ENCODE measurements around the gene HCLS1.

HCLS1 gene

GRCh38 chr3:121626495-121626894, 34.2 kb downstream of the HCLS1 start:
- no peak for TF ChIP-seq CTCF (IDR thresholded peaks at IDR 0.05; ENCODE audit: insufficient read depth, low read depth, low read length, missing control alignments)

GRCh38 chr3:121624147-121624899, 36.4 kb downstream of the HCLS1 start:
- no peak for DNase-seq (ENCODE audit: low read depth)
- TF ChIP-seq CTCF (IDR thresholded peaks at IDR 0.05; ENCODE audit: insufficient read depth, low read depth, low read length, missing control alignments): no peak
- H3K4me3 ChIP-seq (ENCODE audit: low read depth, low read length): no peak overlapping the region

More at GRCh38 chr3:121626495-121626894, 34.2 kb downstream of the HCLS1 start:
- no peak overlapping the region for H3K4me3 ChIP-seq (ENCODE audit: low read depth, low read length)
- no peak for DNase-seq (ENCODE audit: low read depth)

GRCh38 chr3:121621491-121621890, 39.2 kb downstream of the HCLS1 start:
- H3K4me3 ChIP-seq (ENCODE audit: low read depth, low read length): no peak overlapping the region
- no peak for TF ChIP-seq CTCF (IDR thresholded peaks at IDR 0.05; ENCODE audit: insufficient read depth, low read depth, low read length, missing control alignments)
- no peak for DNase-seq (ENCODE audit: low read depth)

- DNase-seq (ENCODE audit: low read depth): no peak
- TF ChIP-seq CTCF (IDR thresholded peaks at IDR 0.05; ENCODE audit: insufficient read depth, low read depth, low read length, missing control alignments): no peak
- H3K4me3 ChIP-seq (ENCODE audit: low read depth, low read length): no peak overlapping the region
Measured at GRCh38 chr3:121619691-121620090, 41.0 kb downstream of the HCLS1 start.

GRCh38 chr3:121606106-121606505, 54.6 kb downstream of the HCLS1 start:
- no peak for TF ChIP-seq CTCF (IDR thresholded peaks at IDR 0.05; ENCODE audit: insufficient read depth, low read depth, low read length, missing control alignments)
- no peak overlapping the region for H3K4me3 ChIP-seq (ENCODE audit: low read depth, low read length)
- DNase-seq (ENCODE audit: low read depth): no peak

- no peak for DNase-seq (ENCODE audit: low read depth)
- no peak for TF ChIP-seq CTCF (IDR thresholded peaks at IDR 0.05; ENCODE audit: insufficient read depth, low read depth, low read length, missing control alignments)
- H3K4me3 ChIP-seq (ENCODE audit: low read depth, low read length): no peak overlapping the region
Measured at GRCh38 chr3:121604759-121605158, 55.9 kb downstream of the HCLS1 start.
